G401.6 (cell line): Measurements from ENCODE around the gene SETD6.

Experiments used
- FAIRE-seq: peaks from 2 replicates; lab custom pipeline; 2012; peaks lifted over from hg19 to GRCh38; lab: Jason Lieb, UNC

Gene SETD6

GRCh38 chr16:58507963-58508670 is 7.2 kb upstream of the SETD6 start:
- FAIRE-seq = no peak

- no peak for FAIRE-seq
These were observed 6.6 kb upstream of the SETD6 start for GRCh38 chr16:58508671-58509251.

- no peak for FAIRE-seq
These were observed 5.8 kb upstream of the SETD6 start for GRCh38 chr16:58509256-58510096.

- FAIRE-seq = no peak
These were observed 5.1 kb upstream of the SETD6 start for GRCh38 chr16:58510097-58510775.

DNA sequence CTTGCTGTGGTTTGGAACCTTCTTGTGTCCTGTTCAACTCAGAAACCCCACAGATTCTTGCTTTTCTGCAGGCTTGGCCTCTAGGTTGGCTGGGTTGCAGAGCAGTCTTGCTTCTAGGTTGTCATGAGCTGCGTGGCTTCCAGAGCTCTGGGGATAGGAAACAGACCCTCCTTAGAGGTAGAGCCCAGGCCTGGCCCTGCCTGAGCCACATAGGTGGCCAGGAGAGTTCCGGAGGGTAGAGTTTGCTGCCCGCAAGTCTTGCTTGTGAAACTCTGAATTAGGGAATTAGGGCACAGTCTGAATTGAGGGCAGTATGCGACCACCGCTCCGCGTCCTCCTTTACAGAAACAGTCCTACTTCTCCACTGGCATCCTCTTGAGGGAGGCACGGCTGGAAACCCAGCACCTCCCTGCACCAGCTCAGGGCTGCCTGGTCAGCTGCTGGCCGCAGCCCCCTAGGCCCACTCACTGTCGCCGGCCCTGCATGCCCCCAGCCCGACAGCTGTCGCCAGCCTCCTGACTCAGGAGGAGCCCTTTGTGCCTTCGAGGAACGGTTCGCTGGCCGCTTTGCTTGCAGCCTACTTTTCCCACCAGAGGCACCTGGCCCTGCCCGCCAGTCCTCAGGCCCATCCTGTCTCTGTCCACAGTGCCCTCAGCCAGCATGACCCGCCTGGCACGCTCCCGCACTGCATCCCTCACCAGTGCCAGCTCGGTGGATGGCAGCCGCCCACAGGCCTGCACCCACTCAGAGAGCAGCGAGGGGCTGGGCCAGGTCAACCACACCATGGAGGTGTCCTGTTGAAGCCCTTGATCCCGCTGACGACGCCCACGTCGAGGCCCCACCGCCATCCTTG is 4.3 kb upstream of the SETD6 start:
- FAIRE-seq = no peak

- no peak for FAIRE-seq
These were observed 3.1 kb upstream of the SETD6 start for GRCh38 chr16:58511933-58512815.

GRCh38 chr16:58513874-58514273 is 1.4 kb upstream of the SETD6 start:
- no peak for FAIRE-seq

DNA sequence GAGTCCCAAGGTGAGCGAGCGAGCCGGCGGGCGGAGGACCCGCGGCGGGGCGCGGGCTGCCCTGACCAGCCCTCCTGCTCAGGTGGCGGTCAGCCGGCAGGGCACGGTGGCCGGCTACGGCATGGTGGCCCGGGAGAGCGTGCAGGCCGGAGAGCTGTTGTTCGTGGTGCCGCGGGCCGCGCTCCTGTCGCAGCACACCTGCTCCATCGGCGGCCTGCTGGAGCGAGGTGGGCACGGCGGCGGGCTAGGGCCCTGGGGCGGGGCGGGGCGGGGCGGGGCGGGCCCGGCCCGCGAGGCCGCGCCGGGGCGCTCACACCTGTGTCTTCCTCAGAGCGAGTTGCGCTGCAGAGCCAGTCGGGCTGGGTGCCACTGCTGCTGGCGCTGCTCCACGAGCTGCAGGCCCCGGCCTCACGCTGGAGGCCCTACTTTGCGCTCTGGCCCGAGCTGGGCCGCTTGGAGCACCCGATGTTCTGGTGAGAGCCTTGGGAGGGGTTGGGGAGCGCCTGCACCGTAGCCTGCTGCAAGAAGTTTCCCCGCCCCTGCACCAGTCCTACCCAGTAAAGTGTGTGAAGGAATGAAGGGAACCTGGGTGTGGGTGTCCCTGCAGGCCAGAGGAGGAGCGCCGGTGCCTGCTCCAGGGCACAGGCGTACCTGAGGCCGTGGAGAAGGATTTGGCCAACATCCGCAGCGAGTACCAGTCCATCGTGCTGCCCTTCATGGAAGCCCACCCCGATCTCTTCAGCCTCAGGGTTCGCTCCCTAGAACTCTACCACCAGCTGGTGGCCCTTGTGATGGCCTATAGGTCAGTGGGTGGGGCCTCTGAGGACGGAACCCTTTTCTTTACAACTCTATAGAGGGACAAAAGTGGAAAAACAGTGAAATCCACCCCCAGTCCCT is 802 bp downstream of the SETD6 start:
- no peak for FAIRE-seq

DNA sequence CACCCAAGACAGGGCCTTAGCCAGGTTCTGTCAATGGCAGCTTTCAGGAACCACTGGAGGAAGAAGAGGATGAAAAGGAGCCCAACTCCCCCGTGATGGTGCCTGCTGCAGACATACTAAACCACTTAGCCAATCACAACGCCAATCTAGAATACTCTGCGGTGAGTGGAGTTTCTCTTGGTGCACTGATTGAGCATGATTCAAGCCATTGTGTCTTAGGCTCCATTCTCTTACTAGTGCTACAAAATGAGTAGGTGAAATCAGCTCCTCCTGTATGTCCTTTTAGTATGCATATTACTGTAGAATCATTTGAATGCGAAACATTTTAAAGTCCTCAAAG is 1.4 kb downstream of the SETD6 start:
- FAIRE-seq = no peak

DNA sequence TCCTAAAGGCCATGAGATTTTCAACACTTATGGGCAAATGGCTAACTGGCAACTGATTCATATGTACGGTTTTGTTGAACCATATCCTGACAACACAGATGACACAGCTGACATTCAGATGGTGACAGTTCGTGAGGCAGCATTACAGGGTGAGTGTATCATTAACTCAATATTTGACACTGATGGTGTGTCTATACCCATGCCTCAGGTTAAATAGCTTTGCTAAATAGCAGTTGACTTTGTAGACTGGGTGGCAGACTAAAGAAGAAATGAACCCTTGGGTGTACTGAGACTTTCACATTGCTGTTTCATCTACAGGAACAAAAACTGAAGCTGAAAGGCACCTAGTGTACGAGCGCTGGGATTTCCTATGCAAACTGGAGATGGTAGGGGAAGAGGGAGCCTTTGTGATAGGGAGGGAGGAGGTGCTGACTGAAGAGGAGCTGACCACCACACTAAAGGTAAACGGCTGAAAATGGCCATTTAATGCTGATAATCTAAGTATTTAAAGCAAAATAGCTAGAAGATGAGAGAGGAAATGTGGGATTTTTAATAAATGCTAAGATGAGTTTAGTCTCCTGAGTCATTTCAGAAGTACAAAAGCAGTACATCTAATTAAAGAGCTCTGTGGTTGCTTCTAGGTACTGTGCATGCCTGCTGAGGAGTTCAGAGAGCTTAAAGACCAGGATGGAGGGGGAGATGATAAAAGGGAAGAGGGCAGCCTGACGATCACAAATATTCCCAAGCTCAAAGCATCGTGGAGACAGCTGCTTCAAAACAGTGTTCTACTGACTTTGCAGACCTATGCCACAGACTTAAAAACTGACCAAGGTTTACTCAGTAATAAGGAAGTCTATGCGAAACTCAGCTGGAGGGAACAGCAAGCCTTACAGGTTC is 3.0 kb downstream of the SETD6 start:
- FAIRE-seq = no peak

GRCh38 chr16:58518980-58519368 is 3.7 kb downstream of the SETD6 start:
- FAIRE-seq = no peak

DNA sequence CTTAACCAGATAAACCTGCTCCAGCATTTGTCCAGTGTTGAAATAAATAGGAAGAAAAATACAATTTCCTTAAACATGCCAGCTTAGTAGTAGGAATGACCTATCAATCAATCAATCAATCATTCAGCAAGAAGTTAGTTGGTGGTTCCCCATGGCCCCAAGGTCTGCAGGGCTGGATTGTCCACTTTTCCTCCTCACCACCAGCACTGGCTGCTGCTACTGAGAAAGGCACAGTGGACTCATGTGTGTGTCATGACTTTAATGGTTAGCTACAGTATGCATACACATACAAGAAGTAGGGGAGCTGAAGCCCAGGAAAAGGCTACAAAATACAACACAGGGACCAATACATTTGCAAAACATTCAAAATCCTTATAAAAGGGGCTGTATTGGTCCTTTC is 4.4 kb downstream of the SETD6 start:
- FAIRE-seq = no peak

GRCh38 chr16:58530179-58530578 is 14.9 kb downstream of the SETD6 start:
- FAIRE-seq = no peak

- no peak for FAIRE-seq
These were observed 17.1 kb downstream of the SETD6 start for GRCh38 chr16:58532414-58532813.

DNA sequence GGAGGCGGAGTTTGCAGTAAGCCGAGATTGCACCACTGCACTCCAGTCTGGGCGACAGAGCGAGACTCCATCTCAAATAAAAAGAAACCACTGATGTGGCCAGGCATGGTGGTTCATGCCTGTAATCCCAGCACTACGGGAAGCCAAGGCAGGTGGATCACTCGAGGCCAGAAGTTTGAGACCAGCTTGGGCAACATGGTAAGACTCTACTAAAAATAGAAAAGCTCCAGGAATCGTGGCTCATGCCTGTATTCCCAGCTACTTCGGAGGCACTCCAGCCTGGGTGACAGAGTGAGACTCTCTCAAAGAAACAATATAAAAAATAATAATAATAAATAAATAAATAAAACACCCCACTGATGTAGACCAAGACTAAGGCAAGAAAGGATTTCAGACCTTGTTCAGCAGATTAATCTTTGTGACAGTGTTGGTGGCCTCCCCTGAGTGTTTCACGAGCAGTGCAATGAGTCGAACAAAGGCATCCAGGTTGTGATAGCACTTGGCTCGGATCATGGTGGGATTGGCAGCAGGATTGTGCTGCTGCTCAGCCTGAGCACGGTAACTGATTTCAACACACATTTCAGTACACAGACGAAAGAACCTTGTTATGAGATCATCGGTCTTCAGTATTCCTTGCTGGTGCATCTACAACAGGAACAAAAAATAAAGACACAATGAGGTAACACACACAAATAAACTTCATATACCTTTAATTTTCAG is 18.6 kb downstream of the SETD6 start:
- no peak for FAIRE-seq

GRCh38 chr16:58535100-58535499 is 19.8 kb downstream of the SETD6 start:
- FAIRE-seq = no peak

- FAIRE-seq = peak; percentile 6
These were observed 21.0 kb downstream of the SETD6 start for GRCh38 chr16:58536278-58536677.
